ENCODE measurements around the gene TPGS1. TPM values are rescaled to one million over a fixed set of nuclear protein-coding genes. Genes with fewer than 3 reads are reported as not detected.
A peak's percentile ranks its signal among the peaks of the same experiment; 100 is the strongest.

The TPGS1 gene
- total and polyA plus RNA-seq, 2 of the 8 experiments (the other 6 are each of a cell fraction or from before 2014, with no cell fraction given) = 9.1 to 10.6 TPM

DNA sequence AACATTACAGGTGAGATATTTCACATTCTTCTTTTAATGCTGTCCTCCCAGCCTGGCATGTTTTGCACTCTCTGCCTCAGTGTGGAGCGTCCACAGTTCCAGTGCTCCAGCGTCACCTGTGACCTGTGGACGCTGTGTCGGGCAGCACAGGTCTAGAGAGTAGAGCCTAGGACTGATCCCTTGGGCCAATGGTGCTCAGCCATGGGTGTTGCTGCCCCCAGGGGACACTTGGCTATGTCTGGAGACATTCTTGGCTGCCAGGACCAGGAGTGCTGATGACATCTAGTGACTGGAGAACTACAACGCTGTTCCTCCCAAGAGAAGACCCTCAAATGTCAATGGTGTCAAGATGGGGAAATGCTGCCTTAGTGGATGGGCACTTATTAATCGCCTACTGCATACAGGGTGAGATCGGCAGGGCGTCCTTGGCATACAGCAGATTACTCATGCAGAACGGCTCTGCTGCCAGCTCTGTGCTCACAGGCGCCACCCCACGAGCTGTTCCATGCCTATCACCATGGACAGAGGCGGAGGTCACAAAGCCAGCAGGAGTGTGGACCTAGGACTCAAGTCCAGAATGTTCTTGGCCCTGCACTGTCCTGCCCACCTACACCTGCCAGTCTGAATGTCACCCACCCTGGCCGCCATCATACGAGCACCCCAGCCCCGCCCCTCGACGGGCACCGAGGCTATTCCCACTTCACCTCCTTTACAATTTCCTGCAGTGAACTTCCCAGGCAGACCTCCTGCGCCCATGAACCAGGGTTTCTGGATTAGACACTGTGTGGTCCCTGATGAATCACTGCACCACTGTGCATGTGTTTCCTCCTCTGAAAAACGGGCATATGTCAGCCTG, 24.9 kb upstream of the TPGS1 start:
- DNase-seq (ENCODE audit: low read depth in 1 of 2, low spot score in 2 of 2) = no peak
- H3K27me3 ChIP-seq (replicated peaks in 1 of 4; ENCODE audit: control insufficient read depth in 3 of 4, extremely low read depth in 1 of 4, insufficient read depth in 3 of 4, low read length in 3 of 4) = no peaks in the 10 kb centered on the region; a peak in 1 of 7 replicates
- no peak overlapping the region for H2BK12ac ChIP-seq (ENCODE audit: low read depth, low read length)
- no peak overlapping the region for H2AK5ac ChIP-seq (ENCODE audit: low read depth, low read length)
- no peak overlapping the region for H4K8ac ChIP-seq (ENCODE audit: extremely low read depth, insufficient read depth, low read length)
- CTCF ChIA-PET (ENCODE audit: partially characterized antibody) = interaction anchor here (0.7 to 5.8 kb wide), 7 partner anchors 12 to 188 kb away, joined by 3 to 23 read pairs (median 4); no protein-coding TSS in a partner anchor
- H3K18ac ChIP-seq (ENCODE audit: extremely low read depth, low read length) = no peak overlapping the region
- no peaks in the 10 kb centered on the region; the same call in 1 of the 2 replicates for H3K79me1 ChIP-seq (ENCODE audit: low read depth, low read length)
- no peak overlapping the region for H3K4me3 ChIP-seq (ENCODE audit: extremely low read depth in 1 of 4, insufficient read depth in 2 of 4, low read depth in 3 of 4, low read length in 4 of 4)
- no peak overlapping the region for H2BK120ac ChIP-seq (replicated peaks; ENCODE audit: low read depth, low read length)
- peaks cover 0 to 2% of the 10 kb centered on the region in 2 experiments for H4K20me1 ChIP-seq (replicated peaks in 1 of 2; ENCODE audit: control insufficient read depth in 1 of 2, insufficient read depth in 2 of 2, low read length in 2 of 2)
- no peak overlapping the region for H3K23ac ChIP-seq (ENCODE audit: insufficient read length)
- no peak overlapping the region for H3K14ac ChIP-seq (ENCODE audit: insufficient read length)
- H4K91ac ChIP-seq (replicated peaks; ENCODE audit: insufficient read length, low read length) = no peak overlapping the region
- H2AFZ ChIP-seq (ENCODE audit: low read length) = no peak overlapping the region
- no peak overlapping the region for H2BK5ac ChIP-seq (ENCODE audit: low read depth, low read length)
- no peak overlapping the region for H3K4ac ChIP-seq (replicated peaks; ENCODE audit: insufficient read length, low read depth, low read length)
- no peak overlapping the region for H3K9ac ChIP-seq (replicated peaks in 1 of 4; ENCODE audit: extremely low read depth in 1 of 4, low read depth in 3 of 4, low read length in 3 of 4)
- H3K36me3 ChIP-seq (ENCODE audit: control insufficient read depth in 2 of 4, insufficient read depth in 4 of 4, low read length in 3 of 4) = no peaks in the 10 kb centered on the region
- H3K4me1 ChIP-seq (replicated peaks in 1 of 4; ENCODE audit: control insufficient read depth in 3 of 4, insufficient read depth in 4 of 4, low read length in 3 of 4) = peaks cover 0 to 18% (median 10%) of the 10 kb centered on the region in 4 experiments; a peak in 6 of 7 replicates
- peaks cover 0 to 9% of the 10 kb centered on the region in 2 experiments; a peak in 2 of 4 replicates for H3K9me3 ChIP-seq (ENCODE audit: insufficient read depth in 2 of 2, low read depth in 1 of 2, low read length in 1 of 2)
- peaks cover 7% of the 10 kb centered on the region; the same call in 1 of the 2 replicates for H3K23me2 ChIP-seq (ENCODE audit: low read depth, low read length)
- WGBS, 2 experiments (ENCODE audit: extremely low coverage in 1 of 2, insufficient coverage in 1 of 2, insufficient read length in 1 of 2, insufficient replicate concordance in 2 of 2, low coverage in 1 of 2, low lambda C conversion rate in 2 of 2, missing lambda C conversion rate in 1 of 2) = 87% methylated on average over 20 of the region's 20 CpGs; no CpG with 5 or more reads in 1 of the 2 experiments
- no peak overlapping the region for H4K5ac ChIP-seq (ENCODE audit: insufficient read length, low read depth, low read length)
- no peak overlapping the region for H2BK20ac ChIP-seq (ENCODE audit: low read length)
- no peak overlapping the region for H3K56ac ChIP-seq (replicated peaks; ENCODE audit: insufficient read length, low read depth, low read length)
- FAIRE-seq = no peak
- no peak overlapping the region for H3K27ac ChIP-seq (ENCODE audit: low read depth, low read length)
- no peak overlapping the region for H3K4me2 ChIP-seq (ENCODE audit: insufficient read depth in 1 of 2, low read depth in 2 of 2, low read length in 2 of 2)
- POLR2A ChIA-PET (ENCODE audit: partially characterized antibody) = interaction anchor here (1.8 kb wide), 1 partner anchor 98 kb away, joined by 6 read pairs; no protein-coding TSS in a partner anchor
- H3K79me2 ChIP-seq (ENCODE audit: control insufficient read depth in 1 of 2, insufficient read depth in 2 of 2, low read length in 2 of 2) = no peaks in the 10 kb centered on the region
- H2BK15ac ChIP-seq (ENCODE audit: low read length) = no peak overlapping the region
- TF ChIP-seq EP300 (IDR thresholded peaks at IDR 0.05; ENCODE audit: borderline replicate concordance in 1 of 2, low read depth in 2 of 2, low read length in 2 of 2) (no peak), POU5F1 (IDR thresholded peaks at IDR 0.05; ENCODE audit: low read depth, low read length) (no peak), RNF2 (IDR thresholded peaks at IDR 0.05; ENCODE audit: borderline replicate concordance, low read depth, low read length, missing control alignments, poor library complexity, severe bottlenecking) (no peak), MAFK (IDR thresholded peaks at IDR 0.05; ENCODE audit: low read depth, low read length) (no peak), TCF12 (IDR thresholded peaks at IDR 0.05; ENCODE audit: low read depth, low read length) (no peak), CREB1 (IDR thresholded peaks at IDR 0.05) (no peak), BCL11A (IDR thresholded peaks at IDR 0.05; ENCODE audit: low read depth in 2 of 2, low read length in 2 of 2) (no peak)
- TF ChIP-seq, protein P1, sequence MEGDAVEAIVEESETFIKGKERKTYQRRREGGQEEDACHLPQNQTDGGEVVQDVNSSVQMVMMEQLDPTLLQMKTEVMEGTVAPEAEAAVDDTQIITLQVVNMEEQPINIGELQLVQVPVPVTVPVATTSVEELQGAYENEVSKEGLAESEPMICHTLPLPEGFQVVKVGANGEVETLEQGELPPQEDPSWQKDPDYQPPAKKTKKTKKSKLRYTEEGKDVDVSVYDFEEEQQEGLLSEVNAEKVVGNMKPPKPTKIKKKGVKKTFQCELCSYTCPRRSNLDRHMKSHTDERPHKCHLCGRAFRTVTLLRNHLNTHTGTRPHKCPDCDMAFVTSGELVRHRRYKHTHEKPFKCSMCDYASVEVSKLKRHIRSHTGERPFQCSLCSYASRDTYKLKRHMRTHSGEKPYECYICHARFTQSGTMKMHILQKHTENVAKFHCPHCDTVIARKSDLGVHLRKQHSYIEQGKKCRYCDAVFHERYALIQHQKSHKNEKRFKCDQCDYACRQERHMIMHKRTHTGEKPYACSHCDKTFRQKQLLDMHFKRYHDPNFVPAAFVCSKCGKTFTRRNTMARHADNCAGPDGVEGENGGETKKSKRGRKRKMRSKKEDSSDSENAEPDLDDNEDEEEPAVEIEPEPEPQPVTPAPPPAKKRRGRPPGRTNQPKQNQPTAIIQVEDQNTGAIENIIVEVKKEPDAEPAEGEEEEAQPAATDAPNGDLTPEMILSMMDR (IDR thresholded peaks at IDR 0.05; ENCODE audit: control extremely low read depth in 1 of 3, insufficient read depth in 1 of 3, low read depth in 1 of 3, low read length in 3 of 3) = peak; percentile 24 to 50 (median 50); a peak in 3 of 4 replicates
